Thymus (tissue), 11 donors: ENCODE data around the gene CAP2. TPM values are rescaled to one million over a fixed set of nuclear protein-coding genes. Genes with fewer than 3 reads are reported as not detected.

Experiments
- DNase-seq, 9 donors: peaks; one replicate each; pipeline ENCODE4 v3.0.0-alpha.2; 2013; ENCODE audit warnings: low spot score in 9 of 9, low read depth in 6 of 9, missing footprints in 1 of 9
- H3K27ac ChIP-seq, 2 donors: one replicate each; pipeline ENCODE4 v1.5.1; 2013; ENCODE audit warnings: control low read depth in 1 of 2, low read depth in 1 of 2, low read length in 1 of 2, mild to moderate bottlenecking in 1 of 2, moderate library complexity in 1 of 2
- H3K27me3 ChIP-seq, 2 donors: one replicate each; pipeline ENCODE4 v1.5.1; 2013; ENCODE audit warnings: low read length in 1 of 2; ENCODE audit not compliant: control insufficient read depth in 2 of 2, insufficient read depth in 1 of 2
- H3K36me3 ChIP-seq, 2 donors: one replicate each; pipeline ENCODE4 v1.5.1; 2013; ENCODE audit warnings: low read length in 1 of 2, mild to moderate bottlenecking in 1 of 2, moderate library complexity in 1 of 2; ENCODE audit not compliant: control insufficient read depth in 2 of 2, insufficient read depth in 2 of 2
- H3K4me1 ChIP-seq, 2 donors: one replicate each; pipeline ENCODE4 v1.5.1; 2013; ENCODE audit warnings: low read length in 2 of 2; ENCODE audit not compliant: control insufficient read depth in 2 of 2, insufficient read depth in 2 of 2
- H3K4me3 ChIP-seq, 2 donors: one replicate each; pipeline ENCODE4 v1.5.1; 2013; ENCODE audit warnings: low read length in 2 of 2, control low read depth in 1 of 2, mild to moderate bottlenecking in 1 of 2
- H3K9me3 ChIP-seq, 2 donors: one replicate each; pipeline ENCODE4 v1.5.1; 2013; ENCODE audit warnings: low read length in 1 of 2, mild to moderate bottlenecking in 1 of 2; ENCODE audit not compliant: control insufficient read depth in 2 of 2, insufficient read depth in 1 of 2
- WGBS: extraction: QIAGEN DNeasy Blood & Tissue Kit; methylation state at CpG from one replicate; pipeline ENCODE4 v1.1.7; 2013; 5-methylcytosine and 5-hydroxymethylcytosine counted together
- polyA plus RNA-seq: library from polyadenylated mRNA; stranded (reverse); fragments of 200-250 nt; gene quantifications from one replicate; pipeline ENCODE4 v1.2.3, GENCODE V29; 2013
- total RNA-seq: library from RNA; stranded (reverse); fragments of 120-200 nt; gene quantifications from one replicate; pipeline ENCODE4 v1.2.4, GENCODE V29; 2013
- donor health status: healthy.

The CAP2 gene
- total and polyA plus RNA-seq, 2 donors: 1.6 to 4.9 TPM

GRCh38 chr6:17593246-17593645 lies 199.9 kb downstream of the CAP2 start:
- Histone ChIP-seq H3K27ac (no peak overlapping the region), H3K27me3 (no peaks in the 10 kb centered on the region), H3K4me1 (peaks cover 14 to 17% of the 10 kb centered on the region in 2 donors), H3K9me3 (peaks cover 0 to 2% of the 10 kb centered on the region in 2 donors), H3K36me3 (no peaks in the 10 kb centered on the region), H3K4me3 (no peak overlapping the region)
- no peak for DNase-seq

- H3K9me3 ChIP-seq: peaks cover 0 to 6% of the 10 kb centered on the region in 2 donors
- H3K36me3 ChIP-seq: no peaks in the 10 kb centered on the region
- 98% methylated on average over 3 of the region's 3 CpGs for WGBS
- H3K27me3 ChIP-seq: no peaks in the 10 kb centered on the region
- DNase-seq: no peak
- no peak overlapping the region for H3K27ac ChIP-seq
- H3K4me3 ChIP-seq: no peak overlapping the region
- peaks cover 0 to 7% of the 10 kb centered on the region in 2 donors for H3K4me1 ChIP-seq
These were observed 202.7 kb downstream of the CAP2 start for GRCh38 chr6:17596085-17596484.

GRCh38 chr6:17599877-17600526 lies 206.6 kb downstream of the CAP2 start, which contains the start of gene FAM8A1:
TSS of gene FAM8A1 (plus strand) at chr6:17600302. CDS start at chr6:17600410, 108 bp downstream.
- Histone ChIP-seq H3K36me3 (peaks cover 0 to 11% of the 10 kb centered on the region in 2 donors), H3K27ac (peak within 1 kb of the TSS; percentile 91 to 97), H3K4me3 (peak within 1 kb of the TSS; percentile 76 to 91), H3K4me1 (peaks cover 5 to 15% of the 10 kb centered on the region in 2 donors), H3K9me3 (peaks cover 0 to 6% of the 10 kb centered on the region in 2 donors), H3K27me3 (no peaks in the 10 kb centered on the region)
- 13% methylated on average over 42 of the region's 42 CpGs for WGBS
- peak; percentile 77 to 97 (median 91) for DNase-seq

- DNase-seq: peak; percentile 13 to 76 (median 56)
These were observed 207.4 kb downstream of the CAP2 start for GRCh38 chr6:17600527-17601385.

GRCh38 chr6:17601386-17601703 lies 207.9 kb downstream of the CAP2 start:
- Histone ChIP-seq H3K27ac (peak overlapping the region in 1 of 2 donors; percentile 91), H3K36me3 (peaks cover 0 to 13% of the 10 kb centered on the region in 2 donors), H3K4me3 (peak overlapping the region; percentile 76 to 91), H3K4me1 (peaks cover 5 to 15% of the 10 kb centered on the region in 2 donors), H3K9me3 (peaks cover 0 to 6% of the 10 kb centered on the region in 2 donors), H3K27me3 (no peaks in the 10 kb centered on the region)
- DNase-seq: no peak
- WGBS: 26% methylated on average over 5 of the region's 5 CpGs

More at GRCh38 chr6:17600527-17601385, 207.4 kb downstream of the CAP2 start:
- Histone ChIP-seq H3K9me3 (peaks cover 0 to 6% of the 10 kb centered on the region in 2 donors), H3K27me3 (no peaks in the 10 kb centered on the region), H3K4me3 (peak overlapping the region; percentile 76 to 91), H3K27ac (peak overlapping the region; percentile 91 to 97), H3K36me3 (peaks cover 0 to 11% of the 10 kb centered on the region in 2 donors), H3K4me1 (peaks cover 5 to 15% of the 10 kb centered on the region in 2 donors)
- WGBS: under 1% methylated on average over 77 of the region's 77 CpGs

- WGBS: 62% methylated on average over 1 of the region's 1 CpG
- Histone ChIP-seq H3K4me3 (no peak overlapping the region), H3K36me3 (peaks cover 0 to 19% of the 10 kb centered on the region in 2 donors), H3K27ac (no peak overlapping the region), H3K4me1 (peaks cover 5 to 15% of the 10 kb centered on the region in 2 donors), H3K9me3 (peaks cover 0 to 3% of the 10 kb centered on the region in 2 donors), H3K27me3 (no peaks in the 10 kb centered on the region)
- DNase-seq: no peak
These were observed 209.5 kb downstream of the CAP2 start for GRCh38 chr6:17602888-17603287.

GRCh38 chr6:17606606-17607005 lies 213.2 kb downstream of the CAP2 start:
- Histone ChIP-seq H3K27me3 (no peaks in the 10 kb centered on the region), H3K4me3 (no peak overlapping the region), H3K27ac (no peak overlapping the region), H3K4me1 (peaks cover 5% of the 10 kb centered on the region in 2 donors), H3K36me3 (peaks cover 0 to 25% of the 10 kb centered on the region in 2 donors), H3K9me3 (no peaks in the 10 kb centered on the region)
- WGBS: 97% methylated on average over 4 of the region's 4 CpGs
- DNase-seq: no peak
